Caki2 (cell line): ENCODE data around the gene TUSC7. TPM values are rescaled to one million over a fixed set of nuclear protein-coding genes. Genes with fewer than 3 reads are reported as not detected.
A peak's percentile ranks its signal among the peaks of the same experiment; 100 is the strongest.

Source experiments
- DNase-seq: peaks from one replicate; pipeline ENCODE4 v3.0.0-alpha.2; 2015; ENCODE audit warnings: low read depth
- in situ Hi-C: cut with HindIII; loops from 2 replicates; pipeline ENCODE4 v1.10.0; 2016; ENCODE audit warnings: low sequenced_read_pairs, low pct_unique_long_range_greater_than_20kb, mixed read lengths
- total RNA-seq: library from RNA; depleted of rRNA; stranded (reverse); fragments of >200 nt; shearing (Covaris generic); gene quantifications from 2 replicates; pipeline ENCODE4 v1.2.3, GENCODE V29; 2014; ENCODE audit warnings: low replicate concordance; rRNA removed

The TUSC7 gene
- not detected in 2 replicates for total RNA-seq

DNA sequence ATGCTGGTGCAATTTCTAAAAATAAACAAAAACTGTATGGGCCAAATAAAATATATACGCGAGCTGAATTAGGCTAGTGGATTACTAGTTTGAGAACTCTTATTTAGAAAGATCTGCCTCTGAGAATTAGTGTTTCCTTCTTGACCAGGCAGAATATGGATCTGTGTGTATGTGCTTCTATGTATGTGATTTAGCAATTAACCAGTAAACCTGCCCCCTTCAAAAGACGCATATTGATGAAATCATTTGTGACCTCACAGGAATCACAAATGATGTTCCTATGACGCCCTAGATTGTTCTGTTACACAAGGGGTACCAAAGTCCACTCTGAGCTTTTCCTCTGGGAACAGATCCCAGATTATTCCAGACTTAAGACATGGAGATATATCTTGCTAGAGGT lies at the start of gene TUSC7:
Gene TUSC7, plus strand, starts transcription at position 301 of the 400 bp plus-strand sequence.
- no peak for DNase-seq
- in situ Hi-C loops, result no loop called here

DNA sequence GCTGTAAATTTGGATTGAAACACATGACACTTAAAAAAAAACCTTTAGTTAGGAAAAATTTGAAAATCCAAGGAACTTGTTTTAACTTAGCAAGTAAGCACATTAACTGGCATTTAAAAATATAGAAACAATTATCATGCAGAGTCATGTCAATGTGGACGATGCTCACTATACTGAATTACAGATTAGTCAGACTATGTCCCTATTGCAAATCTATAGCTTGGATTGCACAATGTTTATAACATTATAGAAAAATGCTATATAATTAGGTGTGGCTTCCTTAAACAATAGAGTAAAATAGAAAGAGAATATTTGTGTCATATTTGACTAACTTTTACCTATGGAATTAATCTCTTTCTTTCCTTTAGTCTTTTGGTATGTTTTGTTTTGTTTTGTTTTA lies 48.4 kb upstream of the TUSC7 start:
- in situ Hi-C loops, result no loop called here
- no peak for DNase-seq

DNA sequence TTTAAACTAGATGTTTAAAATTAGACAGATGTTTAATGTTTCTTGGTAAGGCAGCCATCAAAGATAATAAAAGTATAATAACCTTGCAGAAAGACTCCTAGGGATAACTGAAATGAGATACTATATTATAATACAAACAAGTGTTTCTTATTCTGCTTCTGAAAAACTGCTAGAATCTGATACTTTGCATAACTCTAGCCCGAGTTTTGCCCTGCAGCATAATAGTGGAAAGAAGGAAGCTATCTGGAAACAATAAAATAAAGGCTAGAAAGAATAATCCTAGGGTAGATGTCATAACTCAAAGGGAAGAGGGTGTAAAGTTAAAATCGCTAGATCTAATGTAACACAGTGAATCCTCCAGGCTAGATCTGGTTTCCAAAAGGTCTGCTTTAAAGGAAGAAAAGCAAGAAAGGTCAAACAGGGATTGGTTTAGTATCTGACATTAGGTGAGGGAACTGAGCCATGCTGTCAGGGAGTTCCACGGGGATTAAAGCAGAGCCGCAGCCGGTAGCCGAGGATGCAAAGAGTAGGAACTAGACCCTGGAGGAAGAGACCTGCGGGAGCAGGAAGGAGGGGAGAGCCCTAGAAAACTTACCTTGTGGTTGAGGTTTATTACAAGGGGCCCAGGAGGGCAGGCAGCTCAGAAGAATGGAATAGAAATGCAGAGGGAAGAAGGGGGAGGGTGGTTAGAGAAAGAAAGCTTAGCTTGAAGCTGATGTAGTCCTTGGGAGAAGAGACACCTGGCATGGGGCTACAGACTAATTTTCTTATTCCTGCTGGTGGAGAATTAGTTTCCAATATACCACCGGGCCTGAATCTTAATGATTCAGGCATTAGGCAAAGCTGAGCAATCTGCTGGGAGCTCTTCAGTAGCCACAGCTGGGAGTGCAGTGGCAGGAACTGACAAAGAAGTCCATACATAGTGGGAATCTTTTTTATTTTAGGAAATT lies 46.1 kb upstream of the TUSC7 start:
- no peak for DNase-seq
- in situ Hi-C loops, result no loop called here

DNA sequence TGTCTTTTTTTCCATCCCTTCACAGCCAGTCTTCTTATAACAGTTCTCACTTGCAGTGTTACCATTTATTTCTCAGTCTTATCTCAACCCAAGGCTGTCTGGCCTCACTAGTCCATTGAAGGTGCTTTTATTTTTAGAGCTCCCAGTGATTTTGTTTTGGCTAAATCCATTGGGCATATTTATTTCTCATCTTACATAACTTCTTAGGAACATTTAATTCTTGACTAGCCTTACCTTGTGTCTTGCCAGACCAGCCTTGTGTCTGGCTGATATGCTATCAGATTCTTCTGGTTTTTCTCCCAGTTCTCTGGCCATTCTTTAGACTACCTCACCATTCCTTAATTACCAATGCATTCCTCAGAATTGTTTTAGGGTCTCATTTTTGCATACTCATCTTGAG lies 42.3 kb upstream of the TUSC7 start:
- no peak for DNase-seq
- in situ Hi-C loops, result no loop called here

DNA sequence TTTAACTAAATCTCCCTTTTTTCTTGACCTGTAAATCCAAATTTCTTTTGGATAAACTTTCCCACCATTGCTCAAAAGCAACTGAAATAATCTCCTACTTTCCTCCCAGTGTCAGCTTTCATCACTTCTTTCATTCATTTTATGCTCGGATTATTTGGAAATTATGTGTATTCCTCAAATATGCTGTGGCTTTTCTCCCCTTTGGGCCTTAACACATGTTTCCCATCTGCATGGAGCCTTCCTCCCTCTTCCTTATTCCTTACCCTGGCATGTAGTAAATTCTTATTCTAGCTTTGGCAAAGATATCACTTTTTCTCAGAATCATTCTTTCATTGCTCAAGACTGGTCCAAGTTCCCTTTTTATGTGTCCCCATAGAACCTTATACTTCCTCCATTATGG lies 41.8 kb upstream of the TUSC7 start:
- in situ Hi-C loops, result no loop called here
- DNase-seq, result no peak

DNA sequence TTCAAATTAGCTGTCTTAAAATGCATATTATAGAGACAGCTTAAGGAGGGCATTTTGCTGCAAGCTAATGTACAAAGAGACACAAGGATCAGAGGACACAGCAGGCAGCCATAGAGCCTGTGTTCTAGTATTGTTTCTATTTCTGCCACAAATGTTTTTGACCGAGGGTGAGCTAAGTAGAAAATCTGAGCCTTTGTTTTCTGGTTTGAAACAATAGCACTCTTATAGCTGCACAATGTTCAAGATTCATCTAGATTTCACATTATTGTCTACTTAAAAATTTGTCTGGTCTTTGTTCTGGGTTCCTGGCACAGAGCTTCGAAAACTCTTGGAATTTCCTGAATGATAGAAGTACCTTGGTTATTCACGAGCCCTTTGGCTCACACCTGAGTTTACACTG lies 40.0 kb upstream of the TUSC7 start:
- in situ Hi-C loops, result no loop called here

DNA sequence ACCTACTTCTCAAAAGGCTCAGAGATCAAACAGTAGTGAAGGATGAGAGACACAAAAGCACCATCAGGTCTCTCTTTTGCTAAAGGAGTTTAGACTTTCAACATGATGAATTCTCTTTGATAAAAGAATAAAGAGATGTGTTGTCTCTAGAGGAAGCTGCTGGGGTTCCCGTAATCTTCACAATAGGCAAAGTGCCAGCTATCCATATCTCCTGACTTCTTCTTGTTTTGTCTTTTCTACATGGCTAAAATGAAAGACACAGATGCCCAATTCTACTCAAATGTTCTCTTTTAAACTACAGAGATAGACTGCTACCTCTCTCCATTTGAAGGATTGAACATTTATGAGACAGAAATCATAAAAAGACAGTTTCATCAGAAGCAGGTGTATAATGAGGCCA lies 38.4 kb upstream of the TUSC7 start:
- no peak for DNase-seq
- in situ Hi-C loops, result no loop called here

More for the DNA sequence above, 40.0 kb upstream of the TUSC7 start:
- no peak for DNase-seq

DNA sequence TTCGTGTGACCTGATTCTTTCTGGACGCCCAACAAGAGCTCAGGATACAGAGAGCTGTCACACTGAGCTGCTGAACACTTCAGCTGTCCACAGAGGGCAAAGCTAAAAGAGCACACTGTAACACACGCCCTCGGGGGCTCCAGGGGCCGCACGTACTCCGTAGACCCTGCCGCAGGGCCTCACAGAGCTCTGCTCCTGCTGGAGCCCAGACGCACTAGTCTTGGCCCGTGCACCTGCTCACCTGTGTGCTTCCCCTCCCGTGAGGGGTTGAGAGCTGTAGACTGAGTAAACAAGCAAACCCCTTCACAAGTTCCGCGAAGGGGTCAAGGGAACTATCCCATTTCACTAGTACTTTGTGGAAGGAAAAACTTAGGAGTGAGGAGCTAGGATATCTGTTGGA lies 30.7 kb upstream of the TUSC7 start:
- in situ Hi-C loops, result no loop called here
- DNase-seq, result no peak

DNA sequence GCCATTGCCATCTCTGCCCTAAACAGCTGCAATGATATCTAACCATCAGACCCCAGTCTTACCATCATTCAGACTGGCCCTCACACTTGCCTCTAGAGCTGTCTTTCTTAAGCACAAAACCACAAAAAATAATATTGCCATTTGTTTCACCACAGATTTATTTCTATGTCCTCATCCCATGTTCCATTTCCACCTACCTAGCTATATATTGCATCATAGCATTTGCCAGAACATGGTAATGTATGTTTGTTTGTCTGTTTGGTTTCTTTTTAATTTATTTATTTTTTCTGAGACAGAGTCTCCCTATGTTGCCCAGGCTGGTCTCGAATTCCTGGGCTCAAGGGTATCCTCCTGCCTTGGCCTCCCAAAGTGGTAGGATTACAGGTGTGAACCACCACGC lies 18.5 kb upstream of the TUSC7 start:
- in situ Hi-C loops, result no loop called here
- no peak for DNase-seq

DNA sequence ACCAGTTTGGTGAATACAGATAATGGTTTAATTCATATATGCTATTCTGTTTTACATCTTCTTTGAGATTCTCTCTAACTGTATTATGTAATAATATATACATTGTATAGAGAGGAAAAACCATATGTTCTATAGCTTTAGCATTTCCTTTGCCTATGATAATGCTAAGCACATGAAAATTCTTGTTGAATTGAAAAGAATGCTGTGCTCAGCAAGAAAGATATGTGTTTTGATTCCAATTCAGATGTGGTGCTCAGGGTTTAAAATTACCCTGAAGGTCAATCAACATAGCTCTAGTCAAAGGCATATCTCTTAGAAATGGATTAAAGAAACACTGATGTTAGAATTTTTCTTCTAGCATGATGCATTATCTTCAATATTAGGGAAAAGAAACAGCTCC lies 8.5 kb upstream of the TUSC7 start:
- DNase-seq, result no peak
- in situ Hi-C loops, result no loop called here

DNA sequence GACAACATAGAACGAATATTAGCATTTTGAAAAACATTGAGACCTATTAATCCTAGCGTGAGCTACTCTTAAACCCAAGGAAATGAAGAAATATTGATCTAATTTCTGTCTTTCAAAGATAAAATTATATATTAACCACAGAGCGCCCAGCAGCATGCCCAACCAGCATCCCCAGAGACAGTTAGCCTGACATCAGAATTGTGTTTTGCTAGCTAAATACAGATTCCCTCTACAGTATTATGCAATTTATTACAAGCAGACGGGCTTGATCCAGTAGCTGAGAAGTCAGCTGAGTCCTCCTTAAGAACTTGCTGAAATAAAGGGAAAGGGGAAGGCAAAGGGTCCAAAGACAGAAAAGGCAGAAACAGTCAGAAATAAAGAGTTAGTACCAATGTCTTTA lies 7.2 kb upstream of the TUSC7 start:
- DNase-seq, result no peak
- in situ Hi-C loops, result no loop called here

DNA sequence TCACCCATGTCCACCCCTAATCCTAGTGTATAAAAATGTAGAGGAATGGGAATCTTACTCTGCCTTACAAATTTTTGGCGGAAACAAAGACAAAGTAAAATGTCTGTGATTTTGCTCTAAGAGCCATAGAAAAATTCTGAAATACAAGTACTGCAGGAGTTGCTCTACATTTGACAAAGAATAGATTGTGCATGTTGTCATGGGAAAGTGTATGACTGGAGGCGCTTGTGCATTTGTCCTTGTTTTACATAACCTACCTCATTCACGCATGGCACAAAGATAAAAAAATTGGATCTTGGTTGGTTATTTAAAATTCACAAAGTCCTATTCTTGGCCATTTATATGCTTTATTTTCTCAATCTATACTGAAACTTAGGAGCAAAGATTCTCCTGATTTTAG lies 2.0 kb upstream of the TUSC7 start:
- in situ Hi-C loops, result no loop called here
- DNase-seq, result no peak

DNA sequence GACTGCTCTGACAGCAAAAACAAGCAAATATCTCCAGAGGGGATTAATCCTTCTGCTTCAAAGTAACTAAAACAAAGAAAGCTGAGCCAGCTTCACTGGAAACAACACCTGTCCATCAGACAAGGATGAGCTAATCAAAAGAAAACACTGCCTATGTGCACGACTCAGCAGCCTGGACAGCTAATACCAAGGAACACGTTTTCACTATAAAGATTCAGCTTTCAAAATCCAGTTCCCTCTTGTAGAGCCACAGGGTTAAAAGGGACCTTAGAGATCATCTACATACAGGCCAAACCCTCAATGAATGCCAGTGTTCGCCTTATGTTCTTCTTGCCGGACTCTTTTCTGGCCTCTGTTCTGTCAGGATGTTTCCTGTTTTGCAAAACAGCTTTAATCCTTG lies 6.9 kb downstream of the TUSC7 start:
- peak; percentile 3 for DNase-seq
- in situ Hi-C loops, result no loop called here

DNA sequence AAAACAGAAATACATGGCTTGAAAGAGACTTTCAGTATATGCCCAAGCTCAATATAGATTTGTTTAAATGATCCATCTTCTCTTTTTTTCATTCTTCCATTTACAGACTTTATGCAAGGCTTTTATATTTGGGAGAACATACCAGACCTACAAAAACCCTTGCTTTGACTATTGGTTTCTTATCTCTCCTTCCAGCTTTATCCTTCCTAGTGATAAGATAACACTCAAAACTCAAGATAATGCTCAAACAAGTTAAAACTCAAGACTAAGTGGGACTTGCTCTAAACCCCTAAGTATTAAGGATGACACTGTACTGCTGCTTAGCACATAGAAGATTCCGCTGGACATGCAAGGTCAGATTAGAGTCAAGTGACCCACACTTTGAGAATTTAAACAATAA lies 8.0 kb downstream of the TUSC7 start:
- in situ Hi-C loops, result no loop called here
- no peak for DNase-seq

DNA sequence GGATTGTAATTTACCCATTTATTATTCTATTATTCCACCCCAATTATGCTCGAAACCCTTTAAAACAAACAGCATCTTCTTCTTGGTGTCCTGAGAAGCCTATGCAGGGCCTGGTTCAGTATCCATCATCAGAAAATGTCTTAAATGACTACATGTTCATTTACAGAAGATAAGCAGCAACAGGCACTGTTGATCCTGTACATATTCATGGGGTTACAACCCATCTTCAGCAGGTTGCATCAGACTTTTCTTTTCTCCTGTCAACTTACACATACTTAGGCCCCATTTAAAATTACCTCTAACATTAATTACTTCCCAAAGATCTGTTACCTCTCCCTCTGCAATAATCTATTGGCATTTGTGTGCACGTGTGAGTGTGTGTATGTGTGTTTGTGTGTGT lies 18.9 kb downstream of the TUSC7 start:
- in situ Hi-C loops, result no loop called here
- DNase-seq, result no peak

DNA sequence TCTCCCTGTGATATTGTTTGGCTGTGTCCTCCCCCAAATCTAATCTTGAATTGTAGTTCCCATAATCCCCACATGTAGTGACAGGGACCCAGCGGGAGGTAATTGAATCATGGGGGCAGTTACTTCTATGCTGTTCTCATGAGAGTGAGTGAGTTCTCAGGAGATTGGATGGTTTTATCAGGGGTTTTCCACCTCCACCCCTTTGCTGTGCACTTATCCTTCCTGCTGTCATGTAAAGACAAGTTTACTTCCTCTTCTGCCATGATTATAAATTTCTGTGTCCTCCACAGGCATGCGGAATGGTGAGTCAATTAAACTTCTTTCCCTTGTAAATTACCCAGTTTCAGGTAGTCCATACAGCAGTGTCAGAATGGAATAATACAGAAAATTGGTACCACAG lies 24.7 kb downstream of the TUSC7 start:
- in situ Hi-C loops, result no loop called here
- DNase-seq, result no peak

DNA sequence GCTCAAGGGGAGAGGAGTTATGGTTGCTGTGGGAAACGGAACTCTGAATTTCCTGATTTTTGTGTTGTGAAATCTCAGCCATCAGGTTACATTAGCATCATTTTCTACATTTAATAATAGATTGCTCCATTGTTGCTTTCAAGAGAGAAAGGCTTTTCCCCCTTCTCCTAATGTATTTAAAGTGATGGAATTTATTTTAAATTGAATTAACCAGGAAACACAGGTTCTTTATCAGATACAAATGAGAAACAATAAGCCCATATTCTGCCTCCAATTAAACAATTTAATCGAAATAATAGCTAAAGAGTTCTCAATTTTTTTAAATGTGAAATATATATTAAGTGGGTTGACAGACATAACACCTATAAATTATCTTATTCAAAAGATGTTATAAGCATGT lies 30.1 kb downstream of the TUSC7 start:
- no peak for DNase-seq
- in situ Hi-C loops, result no loop called here

DNA sequence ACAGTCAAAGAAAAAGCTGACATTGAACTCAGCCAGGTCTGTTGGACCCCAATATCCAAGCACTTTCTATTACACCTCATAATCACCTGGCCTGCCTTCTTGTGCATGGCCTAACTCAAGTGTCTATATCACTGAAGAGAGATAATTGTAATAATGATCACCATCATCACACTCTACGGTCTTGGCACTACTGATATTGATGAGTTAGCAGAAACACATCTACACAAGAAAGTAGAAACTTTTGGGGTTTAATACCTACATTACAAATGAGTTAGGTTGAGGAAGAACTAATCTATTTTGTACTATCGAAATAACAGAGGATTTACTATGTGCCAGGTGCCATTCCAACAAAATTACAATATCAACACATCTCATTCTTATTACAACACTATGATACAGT lies 30.7 kb downstream of the TUSC7 start:
- in situ Hi-C loops, result no loop called here
- no peak for DNase-seq

DNA sequence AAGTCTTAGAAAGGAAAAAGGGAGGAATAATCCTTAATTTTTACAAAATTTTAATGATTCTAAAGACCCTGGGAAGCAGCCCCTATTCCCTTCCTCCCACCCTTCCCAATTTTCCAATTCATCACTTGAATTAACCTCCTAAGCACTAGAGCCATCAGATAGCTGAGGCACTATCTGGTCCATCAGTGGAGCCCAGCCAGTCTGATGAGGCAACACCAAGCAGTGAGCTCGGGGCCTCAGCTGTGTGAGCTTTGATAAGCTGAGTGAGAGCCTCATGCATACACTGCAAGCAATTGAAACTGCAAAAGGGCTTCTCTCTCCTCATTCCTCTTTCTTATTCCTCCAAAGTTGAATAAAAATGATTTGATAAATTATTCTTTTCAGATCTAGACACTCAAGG lies 31.9 kb downstream of the TUSC7 start:
- in situ Hi-C loops, result no loop called here
- no peak for DNase-seq

DNA sequence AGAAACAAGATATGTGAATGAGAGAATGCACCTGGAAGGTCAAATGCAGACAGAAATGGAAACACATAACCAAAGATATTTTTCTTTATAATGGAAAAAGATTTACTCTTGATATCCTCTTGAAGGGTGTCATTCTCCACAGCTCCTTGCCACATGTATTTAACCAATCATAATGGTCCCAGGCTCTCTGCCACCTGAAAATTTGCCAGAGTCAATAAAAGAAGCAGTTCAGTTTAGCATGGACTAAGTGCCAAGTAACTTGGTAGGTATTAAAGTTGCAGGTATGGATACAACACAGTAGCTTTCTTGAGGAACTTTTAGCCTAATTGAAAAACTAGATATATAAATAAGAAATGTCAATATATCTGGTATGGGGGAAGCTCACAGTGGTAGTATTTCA lies 33.5 kb downstream of the TUSC7 start:
- DNase-seq, result no peak
- in situ Hi-C loops, result no loop called here
